IPS-18a (cell line): ENCODE data around the gene TTC28.

Experiments used
- H3K27ac ChIP-seq: one replicate; pipeline ENCODE4 v1.5.1; 2013; ENCODE audit warnings: low read length
- H3K27me3 ChIP-seq: one replicate; pipeline ENCODE4 v1.6.1; 2013; ENCODE audit warnings: mild to moderate bottlenecking, low read length; ENCODE audit not compliant: control insufficient read depth, insufficient read depth
- H3K36me3 ChIP-seq: one replicate; pipeline ENCODE4 v1.6.1; 2013; ENCODE audit warnings: low read depth, low read length; ENCODE audit not compliant: control insufficient read depth
- H3K4me1 ChIP-seq: one replicate; pipeline ENCODE4 v1.6.1; 2013; ENCODE audit warnings: low read depth, low read length; ENCODE audit not compliant: control insufficient read depth
- H3K4me3 ChIP-seq: one replicate; pipeline ENCODE4 v1.5.1; 2013; ENCODE audit warnings: low read length
- H3K9ac ChIP-seq: one replicate; pipeline ENCODE4 v1.6.1; 2013; ENCODE audit warnings: mild to moderate bottlenecking, low read length, moderate library complexity
- H3K9me3 ChIP-seq: one replicate; pipeline ENCODE4 v1.6.1; 2013; ENCODE audit warnings: low read depth, low read length; ENCODE audit not compliant: control insufficient read depth

The TTC28 gene

DNA sequence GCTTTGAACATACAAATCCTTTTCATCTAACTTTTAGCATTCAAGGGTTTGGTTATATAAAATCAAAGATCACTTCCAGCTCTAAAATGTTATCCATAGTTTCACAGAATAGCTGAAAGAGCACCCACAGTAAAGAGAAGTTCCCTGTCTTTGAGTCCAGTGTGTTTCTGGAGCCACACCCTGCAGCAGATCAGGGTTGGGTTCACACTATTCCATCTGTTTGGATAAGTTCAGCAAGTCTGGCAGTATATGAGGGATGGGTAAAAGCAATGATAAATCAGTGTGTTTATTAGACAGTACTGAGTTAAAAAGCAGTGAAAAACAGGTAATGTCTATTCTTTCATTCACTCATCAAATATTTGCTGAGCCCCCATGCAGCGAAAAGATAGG is 624.8 kb downstream of the TTC28 start:
- Histone ChIP-seq H3K27me3 (no peaks in the 10 kb centered on the region), H3K27ac (no peak overlapping the region), H3K9me3 (no peaks in the 10 kb centered on the region), H3K9ac (no peak overlapping the region), H3K36me3 (no peaks in the 10 kb centered on the region), H3K4me3 (no peak overlapping the region), H3K4me1 (peaks cover 7% of the 10 kb centered on the region)

DNA sequence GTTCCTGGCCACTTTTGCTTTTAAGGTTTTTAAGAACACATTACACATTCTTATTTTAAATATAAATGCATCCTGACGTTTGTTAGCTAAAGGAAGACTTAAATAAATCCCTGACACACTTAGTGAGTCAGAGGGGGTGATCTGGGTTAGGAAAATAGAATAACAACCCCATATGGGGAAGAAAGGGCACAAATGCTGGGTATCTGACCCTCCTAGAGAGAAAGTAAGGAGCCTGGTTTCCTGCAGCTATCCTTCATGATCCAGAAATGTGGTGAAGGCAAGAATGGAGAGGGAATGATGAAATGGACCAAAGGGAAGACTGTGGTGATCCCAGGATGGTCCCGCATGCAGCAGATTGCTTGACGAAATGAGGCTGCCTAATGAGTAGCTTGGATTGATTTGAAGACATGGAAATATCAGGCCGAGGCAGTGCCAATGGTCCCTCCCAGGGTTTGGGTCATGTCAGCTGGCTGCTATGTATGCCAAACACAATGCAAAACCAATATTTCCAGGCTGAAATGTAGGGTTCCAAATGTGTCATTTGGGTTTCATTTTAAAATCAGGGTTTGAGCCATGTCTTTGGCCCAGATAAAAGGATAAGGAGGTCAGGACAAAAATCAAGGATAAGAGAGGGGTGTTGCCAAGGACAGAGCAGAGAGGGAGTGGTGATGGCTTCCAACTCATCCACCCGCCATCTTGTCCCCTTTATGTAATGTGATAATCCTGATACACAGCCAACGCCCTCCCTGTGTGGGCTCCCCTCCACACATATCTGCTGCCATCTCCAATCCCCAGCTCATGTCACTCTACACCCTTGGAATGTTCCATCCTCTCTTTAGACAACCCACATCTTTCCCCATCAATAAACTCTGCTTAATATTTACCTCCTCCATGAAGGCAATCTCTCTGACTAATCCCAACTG is 625.5 kb downstream of the TTC28 start:
- Histone ChIP-seq H3K4me3 (no peak overlapping the region), H3K9ac (no peak overlapping the region), H3K36me3 (no peaks in the 10 kb centered on the region), H3K4me1 (peaks cover 7% of the 10 kb centered on the region), H3K27ac (no peak overlapping the region), H3K9me3 (no peaks in the 10 kb centered on the region), H3K27me3 (no peaks in the 10 kb centered on the region)

DNA sequence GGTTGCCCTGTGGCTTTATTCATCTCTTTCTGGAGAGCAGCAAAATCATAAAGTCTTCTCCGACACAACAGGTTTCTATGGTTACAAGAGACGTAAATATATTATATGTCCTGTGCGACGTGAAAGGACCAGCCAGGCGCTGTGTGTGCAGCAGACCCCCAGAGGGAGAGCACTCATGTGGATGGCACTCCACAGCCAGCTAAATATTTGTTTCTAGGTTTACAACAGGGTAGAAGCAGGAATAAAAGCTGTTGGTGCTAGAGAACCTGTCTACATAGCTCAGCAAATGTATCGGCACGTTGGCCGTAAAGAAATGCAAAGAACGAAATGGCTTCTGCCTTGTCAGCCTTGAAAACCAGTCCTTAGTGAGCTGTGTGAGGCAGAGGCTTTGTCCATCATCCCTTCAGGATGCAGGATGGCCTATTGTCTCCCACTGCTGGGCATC is 626.8 kb downstream of the TTC28 start:
- H3K27me3 ChIP-seq: no peaks in the 10 kb centered on the region
- peaks cover 7% of the 10 kb centered on the region for H3K4me1 ChIP-seq
- no peak overlapping the region for H3K9ac ChIP-seq
- no peaks in the 10 kb centered on the region for H3K9me3 ChIP-seq
- no peak overlapping the region for H3K27ac ChIP-seq
- no peaks in the 10 kb centered on the region for H3K36me3 ChIP-seq
- H3K4me3 ChIP-seq: no peak overlapping the region

DNA sequence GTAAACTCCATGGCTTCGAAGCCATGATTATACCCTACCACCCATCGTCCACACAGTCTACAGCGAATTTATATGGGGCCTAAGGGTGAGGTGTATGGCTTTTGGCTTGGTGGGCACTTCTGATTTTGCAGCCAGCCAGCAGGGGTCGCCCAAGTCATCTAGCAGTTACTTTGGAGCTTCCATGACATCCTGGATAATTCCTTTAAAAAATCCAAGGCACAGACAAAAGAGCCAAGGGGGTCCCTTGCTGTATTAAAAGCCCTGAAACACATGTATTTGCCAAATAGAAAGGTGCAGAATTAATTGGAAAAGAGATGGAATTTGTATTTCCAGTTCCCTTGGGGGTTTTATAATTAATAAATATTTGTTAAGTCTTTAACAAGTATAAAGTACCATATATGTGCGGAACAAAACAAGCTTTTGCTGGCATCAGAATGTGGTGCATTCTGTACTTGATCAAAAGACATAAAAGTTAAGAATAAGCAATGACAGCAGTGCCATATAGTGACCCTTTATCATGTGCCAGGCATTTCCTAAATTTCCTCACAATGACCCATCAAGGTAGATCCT is 627.8 kb downstream of the TTC28 start:
- no peak overlapping the region for H3K9ac ChIP-seq
- no peaks in the 10 kb centered on the region for H3K27me3 ChIP-seq
- H3K4me1 ChIP-seq: peaks cover 7% of the 10 kb centered on the region
- no peak overlapping the region for H3K4me3 ChIP-seq
- H3K9me3 ChIP-seq: no peaks in the 10 kb centered on the region
- H3K36me3 ChIP-seq: no peaks in the 10 kb centered on the region
- H3K27ac ChIP-seq: no peak overlapping the region

DNA sequence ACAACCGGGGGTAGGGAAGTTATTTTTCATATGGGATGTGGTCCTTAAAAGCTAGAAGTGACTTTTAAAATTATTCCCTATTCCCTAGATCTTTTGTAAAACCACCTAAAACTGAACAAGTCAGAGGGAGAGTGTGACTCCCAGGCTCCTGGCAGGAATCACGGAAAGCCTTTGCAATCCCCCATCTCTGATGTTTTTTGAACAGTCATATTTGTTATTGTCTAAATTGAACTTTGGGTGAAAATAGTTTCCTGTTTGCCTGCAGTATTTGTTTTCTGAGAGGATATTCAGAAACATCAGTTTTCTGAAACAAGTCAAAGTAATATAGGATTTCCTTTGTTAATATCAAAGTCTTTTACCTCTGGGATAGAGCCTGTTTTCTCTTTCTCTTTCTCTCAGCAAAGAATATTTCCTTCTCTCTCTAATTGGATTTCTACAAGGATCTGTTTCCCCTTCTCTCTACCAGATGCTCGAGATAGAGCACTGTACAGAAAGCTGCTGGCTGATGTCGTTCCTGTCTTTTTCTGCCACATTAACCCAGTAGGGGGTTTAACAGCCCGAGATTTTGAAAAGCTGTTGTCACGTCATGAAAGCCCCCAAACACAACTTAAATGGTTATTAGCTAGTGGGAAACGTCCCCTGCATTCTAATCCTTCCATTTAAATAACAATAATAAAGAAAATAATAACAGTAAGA is 628.4 kb downstream of the TTC28 start:
- Histone ChIP-seq H3K9me3 (no peaks in the 10 kb centered on the region), H3K4me1 (peaks cover 7% of the 10 kb centered on the region), H3K4me3 (no peak overlapping the region), H3K9ac (no peak overlapping the region), H3K27me3 (no peaks in the 10 kb centered on the region), H3K36me3 (no peaks in the 10 kb centered on the region), H3K27ac (no peak overlapping the region)

DNA sequence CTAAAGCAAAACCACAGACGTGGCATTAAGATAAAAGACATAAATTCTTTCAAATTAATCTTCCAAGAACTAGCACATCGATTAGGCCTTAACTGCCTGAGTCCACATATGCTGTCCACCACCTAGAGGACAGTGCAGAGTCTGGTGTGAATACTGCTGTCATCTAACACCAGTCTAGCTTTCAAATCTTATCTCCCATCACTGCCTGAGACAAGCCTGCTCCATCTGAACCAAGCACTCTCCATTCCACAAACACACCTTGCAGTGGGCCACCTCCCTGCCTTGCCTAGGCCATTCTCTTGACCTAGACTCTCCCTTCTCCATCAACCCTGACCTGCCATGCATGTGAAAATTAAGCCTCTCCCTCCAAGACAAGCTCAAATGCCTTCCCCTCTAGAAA is 631.1 kb downstream of the TTC28 start:
- no peaks in the 10 kb centered on the region for H3K36me3 ChIP-seq
- no peak overlapping the region for H3K9ac ChIP-seq
- H3K4me3 ChIP-seq: no peak overlapping the region
- H3K27me3 ChIP-seq: no peaks in the 10 kb centered on the region
- no peaks in the 10 kb centered on the region for H3K9me3 ChIP-seq
- H3K4me1 ChIP-seq: peaks cover 7% of the 10 kb centered on the region
- H3K27ac ChIP-seq: no peak overlapping the region

DNA sequence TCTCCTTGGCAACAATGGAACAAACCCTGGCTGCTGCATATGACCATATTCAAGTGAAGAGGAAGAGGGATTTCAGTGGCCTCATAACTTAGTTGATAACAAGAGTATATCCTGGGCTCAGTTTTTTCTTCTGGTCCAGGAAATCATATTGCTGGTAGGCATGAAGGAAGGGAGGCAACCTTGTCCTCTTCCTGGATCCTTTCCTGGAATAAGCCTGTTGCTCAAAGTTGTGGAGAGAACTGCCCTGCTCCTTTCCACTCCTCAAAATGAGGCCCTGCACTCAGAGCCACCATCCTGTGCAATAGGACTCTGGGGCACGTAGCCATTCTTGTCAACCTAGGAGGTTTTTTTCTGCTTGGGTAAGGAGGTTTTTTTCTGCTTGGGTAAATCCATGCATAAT is 631.9 kb downstream of the TTC28 start:
- Histone ChIP-seq H3K4me3 (no peak overlapping the region), H3K27ac (no peak overlapping the region), H3K9me3 (no peaks in the 10 kb centered on the region), H3K4me1 (peaks cover 7% of the 10 kb centered on the region), H3K36me3 (no peaks in the 10 kb centered on the region), H3K9ac (no peak overlapping the region), H3K27me3 (no peaks in the 10 kb centered on the region)

DNA sequence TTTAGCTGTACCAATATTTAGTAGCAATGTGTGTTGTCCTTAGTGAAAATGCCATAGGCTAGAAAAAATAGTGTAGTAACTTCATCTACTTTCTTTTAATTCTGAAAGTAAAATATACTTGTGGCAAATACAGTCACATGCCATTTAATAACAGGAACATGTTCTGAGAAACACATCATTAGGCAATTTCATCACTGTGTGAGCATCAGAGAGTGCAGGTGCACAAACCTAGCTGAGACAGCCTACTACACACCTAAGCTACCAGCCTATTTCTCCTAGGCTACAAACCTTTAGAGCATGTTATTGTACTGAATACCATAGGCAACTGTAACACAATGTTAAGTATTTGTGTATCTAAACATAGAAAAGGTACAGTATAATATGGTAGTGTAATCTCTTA is 633.5 kb downstream of the TTC28 start:
- no peaks in the 10 kb centered on the region for H3K4me1 ChIP-seq
- H3K9me3 ChIP-seq: no peaks in the 10 kb centered on the region
- H3K36me3 ChIP-seq: no peaks in the 10 kb centered on the region
- H3K9ac ChIP-seq: no peak overlapping the region
- no peaks in the 10 kb centered on the region for H3K27me3 ChIP-seq
- no peak overlapping the region for H3K4me3 ChIP-seq
- no peak overlapping the region for H3K27ac ChIP-seq

DNA sequence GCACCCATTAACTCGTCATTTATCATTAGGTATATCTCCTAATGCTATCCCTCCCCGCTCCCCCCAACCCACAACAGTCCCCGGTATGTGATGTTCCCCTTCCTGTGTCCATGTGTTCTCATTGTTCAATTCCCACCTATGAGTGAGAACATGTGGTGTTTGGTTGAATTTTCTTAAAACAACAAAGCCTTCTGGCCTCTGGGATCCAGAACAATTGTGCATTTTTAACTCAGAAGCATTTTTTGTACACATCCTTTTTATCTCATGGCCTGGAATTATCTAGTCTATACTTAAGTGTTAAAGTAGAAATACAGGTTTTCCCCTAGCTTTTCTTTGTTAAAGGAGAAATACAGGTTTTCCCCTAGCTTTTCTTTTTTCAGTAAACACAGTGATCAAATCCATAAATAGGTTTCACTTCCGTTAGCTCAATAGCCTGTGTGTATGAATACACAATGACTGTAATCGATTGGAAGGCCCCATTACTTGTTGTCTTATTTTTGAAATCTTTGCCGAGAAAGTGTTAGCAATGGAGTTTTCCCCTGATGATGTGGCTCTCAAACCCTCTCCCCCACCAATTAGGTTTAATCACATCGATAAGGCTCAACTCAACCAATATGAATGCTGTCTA is 635.0 kb downstream of the TTC28 start:
- Histone ChIP-seq H3K4me3 (no peak overlapping the region), H3K9ac (no peak overlapping the region), H3K9me3 (no peaks in the 10 kb centered on the region), H3K36me3 (no peaks in the 10 kb centered on the region), H3K4me1 (no peaks in the 10 kb centered on the region), H3K27ac (no peak overlapping the region), H3K27me3 (no peaks in the 10 kb centered on the region)

DNA sequence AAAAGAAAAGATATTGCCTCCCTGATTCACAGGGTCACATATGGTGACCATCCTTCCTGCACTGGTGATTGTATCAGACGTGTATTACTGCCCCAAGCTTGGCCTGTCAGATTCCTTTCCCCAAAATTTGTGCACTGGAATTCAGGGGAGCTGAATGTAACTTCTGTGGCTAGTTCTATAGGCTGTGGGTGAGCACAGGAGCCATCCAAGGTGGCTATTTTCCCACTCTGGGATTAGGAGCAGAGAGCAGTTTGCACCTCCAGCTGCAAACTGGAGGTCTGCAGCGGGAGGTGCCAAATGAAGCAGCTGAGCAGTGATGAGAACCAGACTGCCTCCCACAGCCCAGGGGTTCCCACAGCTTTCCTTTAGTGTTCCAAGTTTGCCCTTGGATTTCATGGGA is 636.4 kb downstream of the TTC28 start:
- H3K27ac ChIP-seq: no peak overlapping the region
- H3K4me1 ChIP-seq: no peaks in the 10 kb centered on the region
- no peak overlapping the region for H3K9ac ChIP-seq
- H3K27me3 ChIP-seq: no peaks in the 10 kb centered on the region
- no peaks in the 10 kb centered on the region for H3K9me3 ChIP-seq
- H3K4me3 ChIP-seq: no peak overlapping the region
- H3K36me3 ChIP-seq: no peaks in the 10 kb centered on the region

DNA sequence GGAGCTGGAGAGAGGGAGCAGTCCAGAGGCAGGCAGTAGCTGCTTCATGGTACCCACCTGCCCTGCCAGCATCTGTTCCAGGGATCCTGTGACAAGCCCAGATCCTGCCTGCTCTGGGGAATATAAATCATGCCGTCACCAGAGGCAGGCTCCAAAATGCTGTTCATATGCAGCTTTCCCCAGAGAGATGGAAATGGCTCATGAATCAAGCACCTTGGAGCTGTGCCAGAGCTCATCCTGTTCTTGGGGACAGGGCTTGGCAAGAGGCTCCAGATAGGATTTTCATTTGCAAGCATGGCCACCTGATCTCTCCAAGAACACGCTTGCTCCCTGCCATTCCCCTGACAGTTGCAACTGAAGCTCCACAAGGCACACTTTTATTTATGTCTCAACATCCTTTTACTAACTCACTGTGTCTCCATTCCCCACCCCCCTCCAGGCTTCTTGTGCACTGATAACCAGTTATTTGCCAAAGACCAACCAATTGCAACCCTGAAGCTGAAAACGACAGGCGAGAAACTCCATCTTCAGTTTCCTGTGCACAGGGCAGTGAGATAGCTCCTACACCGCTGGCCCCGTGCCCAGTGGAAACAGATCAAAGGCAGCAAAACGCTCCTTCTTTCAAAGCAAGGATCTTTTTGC is 644.8 kb downstream of the TTC28 start:
- Histone ChIP-seq H3K9ac (no peak overlapping the region), H3K27me3 (no peaks in the 10 kb centered on the region), H3K4me1 (no peaks in the 10 kb centered on the region), H3K4me3 (no peak overlapping the region), H3K36me3 (no peaks in the 10 kb centered on the region), H3K27ac (no peak overlapping the region), H3K9me3 (no peaks in the 10 kb centered on the region)
